ENCODE results near the gene MAN1A1. TPM values are rescaled to one million over a fixed set of nuclear protein-coding genes. Genes with fewer than 3 reads are reported as not detected.

MAN1A1 gene
- total RNA-seq, 4 donors from 2014 or later = 52.7 to 123 (median 97.1) TPM

DNA sequence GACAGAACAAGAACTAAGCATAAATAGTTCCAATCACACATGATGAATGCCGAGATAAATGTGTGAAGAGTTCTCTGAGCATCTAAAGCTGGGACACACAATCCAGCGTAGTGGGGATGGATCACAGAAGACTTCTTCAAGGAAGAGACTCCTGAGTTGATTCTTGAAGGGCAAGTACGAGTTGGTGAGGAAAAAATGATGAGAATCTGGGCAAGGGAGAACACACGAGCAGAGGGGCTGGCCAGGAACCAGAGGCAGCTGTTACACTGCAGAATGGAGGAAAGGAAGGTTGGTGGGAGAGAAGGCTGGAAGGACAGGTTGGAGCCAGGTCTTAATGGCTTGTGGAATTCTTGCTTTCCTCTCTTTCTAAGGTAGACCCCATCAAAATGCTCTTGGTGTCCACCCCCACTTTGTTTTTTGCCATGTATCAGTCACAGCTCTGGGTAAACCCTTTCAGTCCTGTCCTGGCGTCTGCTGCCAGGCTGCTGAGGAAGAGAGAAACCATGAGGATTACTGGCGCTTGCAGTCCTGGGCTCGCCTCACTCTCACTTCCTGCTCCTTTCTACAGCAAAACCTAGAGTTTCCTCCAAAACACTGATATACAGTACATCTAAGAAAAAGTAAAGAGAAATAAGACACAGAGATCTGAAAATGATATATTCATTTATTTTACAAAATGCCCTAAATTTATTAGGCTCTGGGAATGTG, 143.5 kb downstream of the MAN1A1 start:
- 78 to 88% methylated on average over 6 to 7 of the region's 7 CpGs for WGBS, 2 donors (ENCODE audit: low coverage in 1 of 2)
- H3K4me3 ChIP-seq = no peak overlapping the region
- no peak for TF ChIP-seq POLR2A (IDR thresholded peaks at IDR 0.05)
- no peak for TF ChIP-seq POLR2AphosphoS5 (IDR thresholded peaks at IDR 0.05)
- TF ChIP-seq CTCF (IDR thresholded peaks at IDR 0.05) = no peak
- no peak for TF ChIP-seq EP300 (IDR thresholded peaks at IDR 0.05; ENCODE audit: low read depth)
- peaks cover 0 to 18% (median 5%) of the 10 kb centered on the region in 4 donors for H3K36me3 ChIP-seq
- intact Hi-C loops (cut with DNase I; ENCODE audit: low total_unique reads) = no loop called here
- no peak for DNase-seq
- in situ Hi-C loops (cut with MboI; ENCODE audit: low pct_ligation_motif_present in 1 of 4, low pct_unique_long_range_greater_than_20kb in 1 of 4, low sequenced_read_pairs in 3 of 4) = no loop called here
- no peaks in the 10 kb centered on the region for H3K9me3 ChIP-seq
- peaks cover 0 to 12% (median 3%) of the 10 kb centered on the region in 4 donors for H3K4me1 ChIP-seq
- no peaks in the 10 kb centered on the region for H3K27me3 ChIP-seq
- H3K27ac ChIP-seq = no peak overlapping the region

DNA sequence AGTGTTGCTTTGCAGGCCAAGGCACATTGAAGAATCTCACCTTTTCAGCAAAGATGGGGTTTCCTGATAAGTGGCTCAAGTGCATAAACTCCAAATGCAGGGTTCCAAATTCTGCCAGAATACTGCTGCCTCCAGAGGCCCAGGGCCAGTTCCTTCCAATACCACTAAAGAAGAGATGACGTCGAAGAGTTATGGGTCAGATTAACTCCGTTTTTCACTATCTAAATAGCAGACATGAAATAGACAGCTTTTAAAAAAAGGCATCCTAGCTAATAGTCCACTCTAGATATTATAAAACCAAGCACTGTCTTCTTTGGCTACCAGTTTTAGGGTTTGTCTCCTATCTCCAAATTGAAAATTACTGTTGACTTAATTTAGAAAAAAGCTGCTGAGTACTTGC, 144.8 kb downstream of the MAN1A1 start:
- Histone ChIP-seq H3K27ac (no peak overlapping the region), H3K36me3 (peaks cover 0 to 18% (median 5%) of the 10 kb centered on the region in 4 donors), H3K4me3 (no peak overlapping the region), H3K4me1 (peaks cover 0 to 6% (median 4%) of the 10 kb centered on the region in 4 donors), H3K27me3 (no peaks in the 10 kb centered on the region), H3K9me3 (no peaks in the 10 kb centered on the region)
- 96 to 100% methylated on average over 3 of the region's 3 CpGs for WGBS, 2 donors (ENCODE audit: low coverage in 1 of 2)
- in situ Hi-C loops (cut with MboI; ENCODE audit: low pct_ligation_motif_present in 1 of 4, low pct_unique_long_range_greater_than_20kb in 1 of 4, low sequenced_read_pairs in 3 of 4) (no loop called here), intact Hi-C loops (cut with DNase I; ENCODE audit: low total_unique reads) (no loop called here)
- DNase-seq = no peak
- TF ChIP-seq POLR2AphosphoS5 (IDR thresholded peaks at IDR 0.05) (no peak), CTCF (IDR thresholded peaks at IDR 0.05) (no peak), POLR2A (IDR thresholded peaks at IDR 0.05) (no peak), EP300 (IDR thresholded peaks at IDR 0.05; ENCODE audit: low read depth) (no peak)

- intact Hi-C loops (cut with DNase I; ENCODE audit: low total_unique reads) = no loop called here
- WGBS, 2 donors (ENCODE audit: low coverage in 1 of 2) = 57 to 77% methylated on average over 1 of the region's 1 CpG
- Histone ChIP-seq H3K4me1 (peaks cover 0 to 3% (median 0%) of the 10 kb centered on the region in 4 donors), H3K36me3 (peaks cover 0 to 20% (median 5%) of the 10 kb centered on the region in 4 donors), H3K4me3 (no peak overlapping the region), H3K27ac (no peak overlapping the region), H3K27me3 (no peaks in the 10 kb centered on the region), H3K9me3 (no peaks in the 10 kb centered on the region)
- no peak for DNase-seq
- TF ChIP-seq EP300 (IDR thresholded peaks at IDR 0.05; ENCODE audit: low read depth) (no peak), POLR2A (IDR thresholded peaks at IDR 0.05) (no peak)
- in situ Hi-C loops (cut with MboI; ENCODE audit: low pct_ligation_motif_present in 1 of 4, low pct_unique_long_range_greater_than_20kb in 1 of 4, low sequenced_read_pairs in 3 of 4) = no loop called here
Measured at GRCh38 chr6:119201480-119201879, 148.1 kb downstream of the MAN1A1 start.

GRCh38 chr6:119200512-119201175, 148.9 kb downstream of the MAN1A1 start:
- no peak for DNase-seq
- H3K36me3 ChIP-seq = peaks cover 0 to 22% (median 5%) of the 10 kb centered on the region in 4 donors
- no peaks in the 10 kb centered on the region for H3K9me3 ChIP-seq
- no peak overlapping the region for H3K27ac ChIP-seq
- intact Hi-C loops (cut with DNase I; ENCODE audit: low total_unique reads) = no loop called here
- 67 to 72% methylated on average over 1 of the region's 1 CpG for WGBS, 2 donors (ENCODE audit: low coverage in 1 of 2)
- in situ Hi-C loops (cut with MboI; ENCODE audit: low pct_ligation_motif_present in 1 of 4, low pct_unique_long_range_greater_than_20kb in 1 of 4, low sequenced_read_pairs in 3 of 4) = no loop called here
- H3K4me3 ChIP-seq = no peak overlapping the region
- TF ChIP-seq POLR2A (IDR thresholded peaks at IDR 0.05) (no peak), POLR2AphosphoS5 (IDR thresholded peaks at IDR 0.05) (no peak), CTCF (IDR thresholded peaks at IDR 0.05) (no peak), EP300 (IDR thresholded peaks at IDR 0.05; ENCODE audit: low read depth) (no peak)
- peaks cover 0 to 3% (median 0%) of the 10 kb centered on the region in 4 donors for H3K4me1 ChIP-seq
- H3K27me3 ChIP-seq = no peaks in the 10 kb centered on the region

Measured in transverse colon (tissue), 4 donors.